Measurements from ENCODE around the gene CLEC5A.

CLEC5A gene

DNA sequence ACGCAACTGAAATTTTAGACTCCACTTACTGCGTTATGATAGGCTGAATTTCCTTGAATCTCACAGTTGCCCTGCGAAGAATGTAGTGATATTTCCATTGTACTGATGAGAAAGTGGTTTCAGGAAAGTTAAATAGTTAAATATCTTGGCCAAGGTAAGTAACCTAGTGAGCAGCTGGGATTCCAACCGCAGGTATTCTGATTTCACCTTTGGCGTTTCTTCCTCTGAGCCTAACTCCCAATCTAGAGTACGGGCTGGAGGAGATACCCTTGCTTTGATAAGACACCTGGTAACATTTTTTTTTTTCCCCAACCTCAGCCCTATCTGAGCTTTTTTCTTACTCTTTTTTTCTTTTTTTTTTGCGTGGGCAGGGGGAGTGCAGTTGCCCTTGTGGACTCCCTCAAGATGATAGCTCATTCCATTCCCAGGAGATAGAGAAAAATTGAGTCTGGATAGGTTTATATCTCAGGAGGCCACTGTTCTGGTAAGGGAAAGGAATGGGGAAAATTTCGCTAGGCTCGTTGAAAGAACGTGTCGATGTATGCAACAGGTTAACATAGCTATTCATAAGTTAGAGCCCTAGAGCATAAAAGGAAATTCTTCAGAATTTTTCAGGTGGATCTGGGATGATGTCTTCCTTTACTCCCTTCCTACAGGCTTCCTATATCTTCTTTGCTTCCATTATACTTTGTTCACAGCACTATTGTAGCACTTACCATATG is 29.9 kb upstream of the CLEC5A start:
- TF ChIP-seq EZH2phosphoT487 (IDR thresholded peaks at IDR 0.05; ENCODE audit: borderline replicate concordance): no peak
- TF ChIP-seq, protein P1, sequence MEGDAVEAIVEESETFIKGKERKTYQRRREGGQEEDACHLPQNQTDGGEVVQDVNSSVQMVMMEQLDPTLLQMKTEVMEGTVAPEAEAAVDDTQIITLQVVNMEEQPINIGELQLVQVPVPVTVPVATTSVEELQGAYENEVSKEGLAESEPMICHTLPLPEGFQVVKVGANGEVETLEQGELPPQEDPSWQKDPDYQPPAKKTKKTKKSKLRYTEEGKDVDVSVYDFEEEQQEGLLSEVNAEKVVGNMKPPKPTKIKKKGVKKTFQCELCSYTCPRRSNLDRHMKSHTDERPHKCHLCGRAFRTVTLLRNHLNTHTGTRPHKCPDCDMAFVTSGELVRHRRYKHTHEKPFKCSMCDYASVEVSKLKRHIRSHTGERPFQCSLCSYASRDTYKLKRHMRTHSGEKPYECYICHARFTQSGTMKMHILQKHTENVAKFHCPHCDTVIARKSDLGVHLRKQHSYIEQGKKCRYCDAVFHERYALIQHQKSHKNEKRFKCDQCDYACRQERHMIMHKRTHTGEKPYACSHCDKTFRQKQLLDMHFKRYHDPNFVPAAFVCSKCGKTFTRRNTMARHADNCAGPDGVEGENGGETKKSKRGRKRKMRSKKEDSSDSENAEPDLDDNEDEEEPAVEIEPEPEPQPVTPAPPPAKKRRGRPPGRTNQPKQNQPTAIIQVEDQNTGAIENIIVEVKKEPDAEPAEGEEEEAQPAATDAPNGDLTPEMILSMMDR (conservative IDR thresholded peaks at IDR 0.05; ENCODE audit: low read length): no peak; the same call in 1 of the 2 replicates
- H3K9me2 ChIP-seq (replicated peaks; ENCODE audit: low read depth, low read length): no peaks in the 10 kb centered on the region
- H3K9me3 ChIP-seq (ENCODE audit: insufficient read depth, low read depth, low read length): no peaks in the 10 kb centered on the region
- H3K27me3 ChIP-seq (ENCODE audit: insufficient read depth, low read length, poor library complexity, severe bottlenecking): no peaks in the 10 kb centered on the region
- H4K20me1 ChIP-seq (ENCODE audit: insufficient read depth, low read length, poor library complexity, severe bottlenecking): no peaks in the 10 kb centered on the region
- peak overlapping the region; percentile 99 for H2AFZ ChIP-seq (ENCODE audit: low read length)
- H3F3A ChIP-seq (ENCODE audit: low read depth): no peaks in the 10 kb centered on the region
- H3K4me3 ChIP-seq (ENCODE audit: low read length, poor library complexity, severe bottlenecking): peak overlapping the region; percentile 74
- peak overlapping the region; percentile 81 for H3K4me2 ChIP-seq (ENCODE audit: low read depth, low read length, poor library complexity, severe bottlenecking)
- no peaks in the 10 kb centered on the region for H3K36me3 ChIP-seq (ENCODE audit: insufficient read depth, low read length)
- H3K79me2 ChIP-seq (ENCODE audit: insufficient read depth, low read length): no peaks in the 10 kb centered on the region
- H3K4me1 ChIP-seq (ENCODE audit: insufficient read depth, low read length, poor library complexity, severe bottlenecking): peaks cover 26% of the 10 kb centered on the region
- H3K9ac ChIP-seq (ENCODE audit: low read depth, low read length, poor library complexity, severe bottlenecking): no peak overlapping the region

DNA sequence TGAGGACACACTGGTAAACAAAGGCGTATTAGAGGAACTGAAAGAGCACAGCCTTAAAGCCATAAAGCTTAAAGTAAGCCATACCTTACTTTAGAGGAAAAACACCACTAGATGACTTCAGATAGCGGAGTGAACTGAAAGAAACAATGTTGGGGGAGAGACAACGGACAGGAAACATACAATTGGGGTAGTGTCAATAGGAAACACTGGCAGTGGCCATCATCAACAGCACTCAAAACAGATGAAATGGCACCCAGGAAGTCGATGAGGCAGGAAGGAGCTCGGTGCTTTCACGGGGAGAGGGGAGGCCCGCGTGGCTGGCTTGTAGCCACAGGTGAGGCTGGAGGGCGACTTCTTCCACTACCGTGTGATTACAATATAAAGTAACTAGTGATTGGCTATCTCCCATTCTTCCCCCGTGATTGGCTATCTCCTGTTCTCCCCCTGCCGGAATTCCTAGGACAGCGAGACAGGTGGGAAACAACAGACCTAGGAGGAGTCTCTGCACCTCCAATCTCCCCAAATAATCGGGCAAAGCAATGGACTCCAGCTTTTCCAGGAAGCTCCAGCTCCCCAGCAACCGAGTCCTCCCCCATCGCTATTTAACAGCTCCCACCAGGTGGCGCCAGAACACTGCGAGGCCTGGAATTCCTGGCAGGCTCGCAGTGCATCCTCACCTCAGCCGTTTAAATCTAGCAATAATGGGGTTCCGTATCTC is 29.2 kb upstream of the CLEC5A start:
- H3K27me3 ChIP-seq (ENCODE audit: insufficient read depth, low read length, poor library complexity, severe bottlenecking): no peaks in the 10 kb centered on the region
- H3K4me1 ChIP-seq (ENCODE audit: insufficient read depth, low read length, poor library complexity, severe bottlenecking): peaks cover 26% of the 10 kb centered on the region
- TF ChIP-seq, protein P1 (conservative IDR thresholded peaks at IDR 0.05; ENCODE audit: low read length): peak; percentile 100
- no peak for TF ChIP-seq EZH2phosphoT487 (IDR thresholded peaks at IDR 0.05; ENCODE audit: borderline replicate concordance)
- H3K9me2 ChIP-seq (replicated peaks; ENCODE audit: low read depth, low read length): no peaks in the 10 kb centered on the region
- peak overlapping the region; percentile 99 for H2AFZ ChIP-seq (ENCODE audit: low read length)
- H3K9me3 ChIP-seq (ENCODE audit: insufficient read depth, low read depth, low read length): no peaks in the 10 kb centered on the region
- H3K36me3 ChIP-seq (ENCODE audit: insufficient read depth, low read length): no peaks in the 10 kb centered on the region
- peak overlapping the region; percentile 42 for H3K9ac ChIP-seq (ENCODE audit: low read depth, low read length, poor library complexity, severe bottlenecking)
- no peaks in the 10 kb centered on the region for H3F3A ChIP-seq (ENCODE audit: low read depth)
- H3K4me3 ChIP-seq (ENCODE audit: low read length, poor library complexity, severe bottlenecking): peak overlapping the region; percentile 74
- H4K20me1 ChIP-seq (ENCODE audit: insufficient read depth, low read length, poor library complexity, severe bottlenecking): no peaks in the 10 kb centered on the region
- peak overlapping the region; percentile 81 for H3K4me2 ChIP-seq (ENCODE audit: low read depth, low read length, poor library complexity, severe bottlenecking)
- H3K79me2 ChIP-seq (ENCODE audit: insufficient read depth, low read length): no peaks in the 10 kb centered on the region

DNA sequence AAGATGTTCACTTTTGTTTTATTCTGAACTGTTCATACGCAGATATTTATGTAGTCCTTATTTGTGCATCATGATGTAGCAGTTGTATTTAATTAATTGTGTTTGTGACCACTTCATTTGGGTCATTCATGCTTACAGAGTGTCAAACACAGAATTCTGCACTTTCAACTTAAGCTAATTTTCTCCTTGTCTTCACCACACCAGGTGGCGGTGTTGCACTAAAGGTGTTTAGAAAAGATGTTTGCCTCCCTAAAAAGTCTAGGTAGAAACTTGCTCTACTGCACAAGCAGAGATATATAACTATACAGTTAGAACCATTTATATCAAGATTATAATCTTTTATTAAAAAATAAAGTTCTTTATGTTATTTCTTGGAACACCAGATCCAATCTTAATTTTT is 28.1 kb upstream of the CLEC5A start:
- Histone ChIP-seq H3K36me3 (ENCODE audit: insufficient read depth, low read length) (no peaks in the 10 kb centered on the region), H3F3A (ENCODE audit: low read depth) (no peaks in the 10 kb centered on the region), H3K27me3 (ENCODE audit: insufficient read depth, low read length, poor library complexity, severe bottlenecking) (no peaks in the 10 kb centered on the region), H2AFZ (ENCODE audit: low read length) (no peak overlapping the region), H3K9me2 (replicated peaks; ENCODE audit: low read depth, low read length) (no peaks in the 10 kb centered on the region), H4K20me1 (ENCODE audit: insufficient read depth, low read length, poor library complexity, severe bottlenecking) (no peaks in the 10 kb centered on the region), H3K4me2 (ENCODE audit: low read depth, low read length, poor library complexity, severe bottlenecking) (no peak overlapping the region), H3K9ac (ENCODE audit: low read depth, low read length, poor library complexity, severe bottlenecking) (no peak overlapping the region), H3K4me3 (ENCODE audit: low read length, poor library complexity, severe bottlenecking) (no peak overlapping the region), H3K9me3 (ENCODE audit: insufficient read depth, low read depth, low read length) (no peaks in the 10 kb centered on the region), H3K4me1 (ENCODE audit: insufficient read depth, low read length, poor library complexity, severe bottlenecking) (peaks cover 26% of the 10 kb centered on the region), H3K79me2 (ENCODE audit: insufficient read depth, low read length) (no peaks in the 10 kb centered on the region)
- no peak for TF ChIP-seq EZH2phosphoT487 (IDR thresholded peaks at IDR 0.05; ENCODE audit: borderline replicate concordance)
- TF ChIP-seq, protein P1 (conservative IDR thresholded peaks at IDR 0.05; ENCODE audit: low read length): peak; percentile 71

All from Loucy (cell line).